GM18507 (cell line): ENCODE results near the gene KCNMA1.

Experiments used
- DNase-seq: peaks from one replicate; pipeline ENCODE4 v3.0.0; 2011; ENCODE audit warnings: low read depth; ENCODE audit not compliant: insufficient read length; ENCODE audit errors: extremely low spot score
- FAIRE-seq: peaks from 2 replicates; lab custom pipeline; 2011; peaks lifted over from hg19 to GRCh38; lab: Jason Lieb, UNC

Gene KCNMA1

GRCh38 chr10:77149706-77150105 lies 487.9 kb downstream of the KCNMA1 start:
- DNase-seq (no peak), FAIRE-seq (no peak)

- no peak for DNase-seq
- no peak for FAIRE-seq
Measured at GRCh38 chr10:77149001-77149400, 488.6 kb downstream of the KCNMA1 start.

DNA sequence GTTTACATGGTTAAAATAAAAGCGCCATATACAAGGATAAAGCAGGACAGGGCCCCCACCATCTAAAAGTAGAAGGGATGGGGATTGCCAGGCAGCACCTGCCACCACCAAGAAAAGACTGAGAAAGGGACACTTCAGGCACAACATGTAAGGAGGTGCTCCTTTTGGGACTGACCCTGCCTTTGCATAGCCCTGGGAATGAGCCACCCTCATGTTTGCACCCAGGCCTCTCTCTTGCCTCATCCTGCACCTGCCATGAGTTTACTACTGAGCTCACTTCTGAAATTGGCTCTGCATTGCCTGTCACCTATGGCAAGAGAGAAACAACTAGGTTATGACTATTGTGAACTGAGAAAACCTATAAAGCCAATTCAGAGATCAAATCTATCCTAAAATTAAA lies 489.7 kb downstream of the KCNMA1 start:
- no peak for DNase-seq
- no peak for FAIRE-seq

DNA sequence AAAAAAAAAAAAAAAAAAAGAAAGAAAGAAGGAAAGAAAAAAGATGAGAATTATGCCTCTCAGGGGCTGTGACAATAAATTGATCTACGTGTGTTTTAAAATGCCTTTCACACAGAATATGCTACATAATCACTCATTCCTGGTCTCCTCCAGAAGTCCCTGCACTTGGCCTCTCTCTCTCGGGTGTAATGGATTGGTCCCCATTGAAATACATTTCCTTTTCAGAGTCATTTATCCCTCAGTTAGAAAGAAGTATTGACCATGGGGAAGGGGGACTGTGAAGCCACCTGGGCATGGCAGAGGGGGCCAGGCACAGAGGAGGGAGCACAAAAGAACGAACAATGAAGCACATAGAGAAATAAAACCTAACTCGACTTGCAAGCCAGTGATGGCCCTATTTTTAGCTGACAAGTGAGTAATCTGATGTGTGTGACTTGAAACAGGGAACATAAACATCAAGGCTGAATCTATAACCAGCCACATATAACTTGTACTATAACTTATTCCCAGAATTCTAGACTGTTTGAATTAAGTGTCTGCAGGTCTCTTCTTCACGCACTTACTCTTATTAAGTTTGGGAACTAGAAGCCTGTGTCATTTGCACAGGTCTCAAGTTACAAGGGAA lies 490.8 kb downstream of the KCNMA1 start:
- FAIRE-seq (no peak), DNase-seq (no peak)

DNA sequence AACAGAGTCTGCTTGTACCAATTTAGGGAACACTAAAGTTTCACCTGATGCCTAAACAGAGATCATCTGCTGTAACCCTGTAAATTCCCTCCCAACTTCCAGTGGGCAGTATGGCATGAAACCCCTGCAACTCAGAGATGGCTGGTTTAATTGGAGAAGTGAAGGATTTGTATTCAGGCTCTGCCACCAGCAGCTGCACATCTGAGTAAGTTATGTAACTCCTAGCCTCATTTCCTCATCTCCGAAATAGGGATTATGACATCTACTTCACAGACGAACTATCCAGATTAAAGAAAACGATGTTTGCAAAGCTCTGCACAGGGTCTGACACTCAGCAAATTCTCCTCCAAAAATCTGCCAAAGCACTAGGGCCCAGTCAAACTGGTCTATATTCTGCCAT lies 493.0 kb downstream of the KCNMA1 start:
- FAIRE-seq (no peak), DNase-seq (no peak)

GRCh38 chr10:77139252-77140160 lies 498.1 kb downstream of the KCNMA1 start:
- no peak for FAIRE-seq
- no peak for DNase-seq

DNA sequence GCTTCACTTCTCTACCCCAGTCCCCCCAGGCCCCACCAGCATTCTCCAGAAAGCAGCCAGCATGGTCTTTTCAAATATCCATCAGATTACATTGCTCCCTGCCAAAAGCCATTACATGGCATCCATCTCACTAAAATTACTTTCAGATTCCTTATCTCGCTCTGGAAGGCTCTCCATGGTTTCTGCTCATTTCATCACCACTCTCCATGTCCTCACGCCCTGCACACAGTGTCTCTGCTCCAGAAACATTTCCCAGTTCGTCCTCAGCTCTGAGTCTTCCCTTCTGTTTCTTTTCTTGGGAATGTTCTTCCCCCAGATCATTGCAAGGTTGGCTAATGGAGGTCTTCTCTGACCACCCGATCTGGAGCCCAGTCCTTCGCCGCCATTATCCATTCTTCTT lies 499.1 kb downstream of the KCNMA1 start:
- FAIRE-seq = no peak
- DNase-seq = no peak

- DNase-seq (no peak), FAIRE-seq (no peak)
Measured at GRCh38 chr10:77135555-77135954, 502.1 kb downstream of the KCNMA1 start.

DNA sequence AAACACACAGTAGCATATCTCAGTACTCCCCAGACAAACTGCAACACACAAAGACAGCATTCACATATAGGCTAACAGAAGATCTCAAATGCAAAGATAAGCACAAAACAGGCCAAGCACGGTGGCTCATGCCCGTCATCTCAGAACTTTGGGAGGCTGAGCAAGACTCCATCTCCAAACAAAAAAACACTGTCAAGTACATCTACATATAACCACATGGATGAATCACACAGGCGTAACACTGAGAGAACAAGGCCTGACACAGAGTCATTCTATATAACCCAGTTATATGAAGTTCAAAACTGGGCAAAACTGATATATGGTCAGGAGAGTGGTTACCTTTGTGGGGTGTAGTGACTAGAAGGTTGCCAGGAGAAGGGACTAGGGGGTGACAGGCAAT lies 506.4 kb downstream of the KCNMA1 start:
- DNase-seq (no peak), FAIRE-seq (no peak)

- DNase-seq (no peak), FAIRE-seq (no peak)
Measured at GRCh38 chr10:77127243-77127642, 510.4 kb downstream of the KCNMA1 start.

DNA sequence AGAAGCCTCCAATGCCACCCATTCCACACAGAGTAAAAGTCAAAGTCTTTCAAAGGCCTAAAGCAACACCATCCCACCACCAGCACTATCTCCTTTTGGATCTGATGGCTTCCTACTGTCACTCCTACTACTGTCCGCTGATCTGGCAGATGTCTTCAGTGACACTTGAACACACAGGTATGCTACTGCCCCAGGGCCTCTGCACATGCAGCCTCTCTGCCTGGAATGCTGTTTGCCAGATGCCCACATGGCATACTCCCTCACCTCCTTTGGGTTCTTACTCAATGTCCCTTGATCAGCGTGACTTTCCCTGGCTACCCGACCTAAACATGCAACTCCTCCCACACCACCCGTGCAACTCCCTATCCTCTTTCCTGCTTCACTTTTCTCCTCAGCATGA lies 512.4 kb downstream of the KCNMA1 start:
- no peak for FAIRE-seq
- no peak for DNase-seq

GRCh38 chr10:77123330-77123729 lies 514.3 kb downstream of the KCNMA1 start:
- no peak for FAIRE-seq

GRCh38 chr10:77121829-77122228 lies 515.8 kb downstream of the KCNMA1 start:
- FAIRE-seq = no peak
- no peak for DNase-seq

More at GRCh38 chr10:77123330-77123729, 514.3 kb downstream of the KCNMA1 start:
- no peak for DNase-seq

GRCh38 chr10:77120666-77121376 lies 516.8 kb downstream of the KCNMA1 start:
- no peak for FAIRE-seq
- DNase-seq = no peak

GRCh38 chr10:77120012-77120411 lies 517.6 kb downstream of the KCNMA1 start:
- DNase-seq = no peak
- FAIRE-seq = no peak

GRCh38 chr10:77118603-77119282 lies 518.9 kb downstream of the KCNMA1 start:
- no peak for FAIRE-seq
- no peak for DNase-seq

DNA sequence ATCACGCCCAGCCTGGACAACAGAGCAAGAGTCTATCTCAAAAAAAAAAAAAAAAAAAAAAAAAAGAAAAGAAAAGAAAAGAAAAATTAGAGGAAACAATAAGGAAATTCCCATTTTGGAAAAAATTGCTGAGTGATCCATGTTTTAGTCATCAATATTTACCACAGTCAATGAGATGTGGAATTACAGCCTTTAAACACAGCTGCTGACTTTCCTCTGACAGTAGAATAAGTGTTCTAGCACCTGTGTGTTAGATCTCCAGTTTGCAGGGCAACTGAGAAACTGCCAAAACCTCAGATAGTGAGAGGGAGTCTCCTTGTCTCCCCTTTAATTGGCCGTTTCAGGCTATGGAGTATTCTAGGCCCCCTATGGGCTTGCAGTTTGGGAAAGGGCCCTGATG lies 520.1 kb downstream of the KCNMA1 start:
- DNase-seq = no peak
- FAIRE-seq = no peak

- no peak for FAIRE-seq
- DNase-seq = no peak
Measured at GRCh38 chr10:77116904-77117303, 520.7 kb downstream of the KCNMA1 start.

- no peak for FAIRE-seq
Measured at GRCh38 chr10:77114181-77114821, 523.3 kb downstream of the KCNMA1 start.

More at GRCh38 chr10:77114181-77114821, 523.3 kb downstream of the KCNMA1 start:
- DNase-seq = no peak
